Measurements from ENCODE around the gene EXD3. TPM values are rescaled to one million over a fixed set of nuclear protein-coding genes. Genes with fewer than 3 reads are reported as not detected.
A peak's percentile ranks its signal among the peaks of the same experiment; 100 is the strongest.

EXD3 gene
- total and polyA plus RNA-seq, 9 of the 15 experiments (the other 6 are each of a cell fraction or from before 2014, with no cell fraction given), result 0.29 to 12.5 (median 3.9) TPM

GRCh38 chr9:137311171-137311985 lies 111.6 kb downstream of the EXD3 start:
- Histone ChIP-seq H3K9me1 (ENCODE audit: control insufficient read depth, insufficient read depth, low read length) (no peaks in the 10 kb centered on the region), H3K27me3 (ENCODE audit: control insufficient read depth in 2 of 2, insufficient read depth in 2 of 2, low read length in 2 of 2) (no peaks in the 10 kb centered on the region), H3K9ac (ENCODE audit: insufficient read depth in 1 of 2, low read depth in 2 of 2, low read length in 2 of 2) (peak overlapping the region in 1 of 2 experiments; percentile 78; a peak in 2 of 4 replicates), H3K4me1 (replicated peaks in 1 of 2; ENCODE audit: control insufficient read depth in 2 of 2, insufficient read depth in 2 of 2, low read length in 2 of 2) (peaks cover 10 to 94% of the 10 kb centered on the region in 2 experiments), H3K79me2 (ENCODE audit: control insufficient read depth, insufficient read depth, low read length) (no peaks in the 10 kb centered on the region), H3K9me3 (replicated peaks; ENCODE audit: control insufficient read depth, insufficient read depth, low read depth, low read length) (no peaks in the 10 kb centered on the region), H3K4me3 (no peak overlapping the region), H3K4me2 (ENCODE audit: insufficient read depth, low read length) (no peak overlapping the region; the same call in 1 of the 2 replicates), H3K27ac (ENCODE audit: extremely low read depth, low read depth, low read length) (no peak overlapping the region), H3K36me3 (ENCODE audit: control insufficient read depth, insufficient read depth, low read length) (no peaks in the 10 kb centered on the region), H4K20me1 (replicated peaks; ENCODE audit: control insufficient read depth, insufficient read depth, low read length) (0 out of 2 replicates have a peak, but pooled peaks cover 5% of the 10 kb centered on the region), H2AFZ (ENCODE audit: low read depth, low read length) (0 out of 2 replicates have a peak overlapping the region, but pooled peaks have one; percentile 55)
- ATAC-seq (peak; percentile 63), DNase-seq (ENCODE audit: extremely low read depth in 1 of 4, low spot score in 3 of 4) (peak; percentile 55 to 79 (median 72)), FAIRE-seq (no peak)
- BruUV-seq (replicated peaks), result no TSS peak
- ChIA-PET POLR2A (interaction anchor here (0.7 kb wide), 2 partner anchors 11 to 960 kb away, joined by 3 read pairs; no protein-coding TSS in a partner anchor), CTCF (ENCODE audit: low intra/inter-chr PET ratio) (no interaction called here)
- 39% methylated on average over 20 of the region's 27 CpGs for WGBS (ENCODE audit: insufficient coverage, low coverage, missing lambda C conversion rate)
- intact Hi-C loops (cut with micrococcal nuclease) (no loop called here), in situ Hi-C loops (cut with MboI) (no loop called here)
- TF ChIP-seq ATF1 (CRISPR knock-in tag; IDR thresholded peaks at IDR 0.05) (no peak), ATF1 (tag; IDR thresholded peaks at IDR 0.05) (no peak), NFE2L1 (tag; IDR thresholded peaks at IDR 0.05; ENCODE audit: borderline replicate concordance, low read depth) (no peak), ERF (CRISPR knock-in tag; IDR thresholded peaks at IDR 0.05) (no peak), ZNF639 (CRISPR knock-in tag; conservative IDR thresholded peaks at IDR 0.05 in 1 of 2, IDR thresholded peaks at IDR 0.05 in 1 of 2) (no peak), SRSF7 (optimal IDR thresholded peaks at IDR 0.05; ENCODE audit: low read depth, low read length) (no peak), CREB1 (IDR thresholded peaks at IDR 0.05) (no peak), CREB1 (CRISPR knock-in tag; IDR thresholded peaks at IDR 0.05) (peak; percentile 57; the same call in 1 of the 2 replicates), XRCC4 (IDR thresholded peaks at IDR 0.05; ENCODE audit: extremely low read depth, insufficient read depth, insufficient read length) (no peak), MXI1 (IDR thresholded peaks at IDR 0.05; ENCODE audit: low read depth, low read length) (no peak), HDAC1 (IDR thresholded peaks at IDR 0.05) (no peak), KLF1 (tag; IDR thresholded peaks at IDR 0.05) (no peak), ADNP (tag; IDR thresholded peaks at IDR 0.05) (no peak), BHLHE40 (IDR thresholded peaks at IDR 0.05; ENCODE audit: low read length) (0 out of 2 replicates have a peak, but pooled peaks have one; percentile 20), HNRNPL (IDR thresholded peaks at IDR 0.05; ENCODE audit: low read depth, low read length) (peak; percentile 28; the same call in 1 of the 2 replicates), PHB (CRISPR knock-in tag; IDR thresholded peaks at IDR 0.05) (no peak), MBD1 (CRISPR knock-in tag; IDR thresholded peaks at IDR 0.05) (no peak), FOXJ3 (CRISPR knock-in tag; IDR thresholded peaks at IDR 0.05) (no peak), MIER1 (IDR thresholded peaks at IDR 0.05; ENCODE audit: low read depth) (no peak)
